ENCODE results near the gene DAAM2.

- TF ChIP-seq CTCF (IDR thresholded peaks at IDR 0.05 in 4 of 5, conservative IDR thresholded peaks at IDR 0.05 in 1 of 5) (no peak), POLR2A (IDR thresholded peaks at IDR 0.05) (no peak)
Observed at GRCh38 chr6:39831701-39832100, 39.5 kb downstream of the DAAM2 start.

Data from gastrocnemius medialis (tissue), 4 donors.